HG02763 (cell line): ENCODE results near the gene HEATR5B.
"Not testable (repeated sequence)": the region's sequence is repeated elsewhere in the genome, so short reads cannot be mapped to it uniquely, and the experiment has no call there.

Source experiments
- ATAC-seq: cut with Tn5 transposase; IDR thresholded peaks from one replicate; pipeline ENCODE4 v1.9.1; 2021; ENCODE audit warnings: mild to moderate bottlenecking, moderate library complexity; ENCODE audit not compliant: unreplicated experiment

HEATR5B gene

GRCh38 chr2:37068686-37069085 is 15.5 kb downstream of the HEATR5B start:
- no peak for ATAC-seq

GRCh38 chr2:37061776-37062175 is 22.4 kb downstream of the HEATR5B start:
- no peak for ATAC-seq

- no peak for ATAC-seq
Observed at GRCh38 chr2:37061013-37061711, 23.0 kb downstream of the HEATR5B start.

GRCh38 chr2:37060446-37060845 is 23.7 kb downstream of the HEATR5B start:
- ATAC-seq = no peak

GRCh38 chr2:37059841-37060240 is 24.3 kb downstream of the HEATR5B start:
- ATAC-seq = no peak

GRCh38 chr2:37052600-37053332 is 31.4 kb downstream of the HEATR5B start:
- no peak for ATAC-seq

- ATAC-seq = no peak
Observed at GRCh38 chr2:37039580-37039979, 44.6 kb downstream of the HEATR5B start.

- ATAC-seq = no peak
Observed at GRCh38 chr2:37037771-37038170, 46.4 kb downstream of the HEATR5B start.

GRCh38 chr2:37029758-37030157 is 54.4 kb downstream of the HEATR5B start:
- ATAC-seq = no peak

GRCh38 chr2:37026050-37026449 is 58.1 kb downstream of the HEATR5B start:
- no peak for ATAC-seq

- ATAC-seq = no peak
Observed at GRCh38 chr2:37020887-37021796, 63.0 kb downstream of the HEATR5B start.

- ATAC-seq = no peak
Observed at GRCh38 chr2:37020212-37020886, 63.8 kb downstream of the HEATR5B start.

- ATAC-seq = no peak
Observed at GRCh38 chr2:37013315-37013641, 70.9 kb downstream of the HEATR5B start.

GRCh38 chr2:37011130-37011529 is 73.0 kb downstream of the HEATR5B start:
- no peak for ATAC-seq

- peak; percentile 98 for ATAC-seq
Observed at GRCh38 chr2:37005118-37005868, 78.9 kb downstream of the HEATR5B start.

- ATAC-seq = no peak
Observed at GRCh38 chr2:37000988-37001556, 83.1 kb downstream of the HEATR5B start.

- no peak for ATAC-seq
Observed at GRCh38 chr2:37000318-37000717, 83.9 kb downstream of the HEATR5B start.

- not testable (repeated sequence) for ATAC-seq
Observed at GRCh38 chr2:36999416-36999815, 84.8 kb downstream of the HEATR5B start.

GRCh38 chr2:36993841-36994620 is 90.1 kb downstream of the HEATR5B start:
- no peak for ATAC-seq
